NCI-H1092 (cell line): ENCODE data around the gene TM4SF20.

Experiments used
- DNase-seq: peaks from one replicate; lab custom pipeline; 2025; lab: John Stamatoyannopoulos, UW

TM4SF20 gene

GRCh38 chr2:227379095-227379494 lies at the start of gene TM4SF20:
TSS of gene TM4SF20 (minus strand) at chr2:227379306. CDS start at chr2:227379268, 38 bp downstream.
- no peak for DNase-seq

- DNase-seq, result no peak
These were observed 49.7 kb upstream of the TM4SF20 start for GRCh38 chr2:227428731-227429285.

- no peak for DNase-seq
These were observed 44.8 kb upstream of the TM4SF20 start for GRCh38 chr2:227423656-227424499.

- DNase-seq, result no peak
These were observed 41.3 kb upstream of the TM4SF20 start for GRCh38 chr2:227420087-227421052.

GRCh38 chr2:227416701-227417100 lies 37.6 kb upstream of the TM4SF20 start:
- no peak for DNase-seq

GRCh38 chr2:227415538-227416424 lies 36.7 kb upstream of the TM4SF20 start:
- DNase-seq, result no peak

GRCh38 chr2:227414846-227415245 lies 35.7 kb upstream of the TM4SF20 start:
- DNase-seq, result no peak

GRCh38 chr2:227413371-227413770 lies 34.3 kb upstream of the TM4SF20 start:
- DNase-seq, result no peak

- DNase-seq, result no peak
These were observed 33.8 kb upstream of the TM4SF20 start for GRCh38 chr2:227412877-227413276.

GRCh38 chr2:227411990-227412350 lies 32.9 kb upstream of the TM4SF20 start:
- DNase-seq, result no peak

- DNase-seq, result no peak
These were observed 32.3 kb upstream of the TM4SF20 start for GRCh38 chr2:227411320-227411989.

- no peak for DNase-seq
These were observed 31.1 kb upstream of the TM4SF20 start for GRCh38 chr2:227410191-227410590.

GRCh38 chr2:227407591-227408151 lies 28.6 kb upstream of the TM4SF20 start:
- no peak for DNase-seq

GRCh38 chr2:227406177-227407031 lies 27.3 kb upstream of the TM4SF20 start:
- DNase-seq, result peak; percentile 72

- no peak for DNase-seq
These were observed 25.6 kb upstream of the TM4SF20 start for GRCh38 chr2:227404585-227405271.

- no peak for DNase-seq
These were observed 23.9 kb upstream of the TM4SF20 start for GRCh38 chr2:227402959-227403358.

- DNase-seq, result no peak
These were observed 23.2 kb upstream of the TM4SF20 start for GRCh38 chr2:227402321-227402720.

- DNase-seq, result no peak
These were observed 22.4 kb upstream of the TM4SF20 start for GRCh38 chr2:227401550-227401949.
